ENCODE data around the gene CLASP1. TPM values are rescaled to one million over a fixed set of nuclear protein-coding genes. Genes with fewer than 3 reads are reported as not detected.
"Not testable (repeated sequence)": the region's sequence is repeated elsewhere in the genome, so short reads cannot be mapped to it uniquely, and the experiment has no call there.

The CLASP1 gene
- total and polyA plus RNA-seq, 2 donors = 25.4 to 109 TPM

GRCh38 chr2:121350402-121350775 lies 298.9 kb downstream of the CLASP1 start:
- Histone ChIP-seq H3K36me3 (ENCODE audit: insufficient read depth) (no peaks in the 10 kb centered on the region), H3K4me1 (ENCODE audit: insufficient read depth) (no peaks in the 10 kb centered on the region), H3K4me3 (ENCODE audit: low read depth, low read length) (no peak overlapping the region), H3K27ac (ENCODE audit: low read depth) (no peak overlapping the region)
- 90% methylated on average over 4 of the region's 4 CpGs for WGBS
- no peak for DNase-seq (ENCODE audit: extremely low spot score)

- H3K36me3 ChIP-seq (ENCODE audit: insufficient read depth) = no peaks in the 10 kb centered on the region
- WGBS = 93% methylated on average over 4 of the region's 4 CpGs
- no peak for DNase-seq (ENCODE audit: extremely low spot score)
- H3K27ac ChIP-seq (ENCODE audit: low read depth) = no peak overlapping the region
- no peak overlapping the region for H3K4me3 ChIP-seq (ENCODE audit: low read depth, low read length)
- H3K4me1 ChIP-seq (ENCODE audit: insufficient read depth) = no peaks in the 10 kb centered on the region
Observed at GRCh38 chr2:121349721-121350401, 299.4 kb downstream of the CLASP1 start.

GRCh38 chr2:121348128-121348740 lies 301.0 kb downstream of the CLASP1 start:
- DNase-seq (ENCODE audit: extremely low spot score) = no peak
- H3K4me1 ChIP-seq (ENCODE audit: insufficient read depth) = no peaks in the 10 kb centered on the region
- H3K27ac ChIP-seq (ENCODE audit: low read depth) = no peak overlapping the region
- no peaks in the 10 kb centered on the region for H3K36me3 ChIP-seq (ENCODE audit: insufficient read depth)
- no peak overlapping the region for H3K4me3 ChIP-seq (ENCODE audit: low read depth, low read length)
- WGBS = 90% methylated on average over 15 of the region's 15 CpGs

- DNase-seq (ENCODE audit: extremely low spot score) = no peak
- H3K4me3 ChIP-seq (ENCODE audit: low read depth, low read length) = no peak overlapping the region
- H3K27ac ChIP-seq (ENCODE audit: low read depth) = no peak overlapping the region
- H3K4me1 ChIP-seq (ENCODE audit: insufficient read depth) = no peaks in the 10 kb centered on the region
- WGBS = 91% methylated on average over 8 of the region's 8 CpGs
- no peaks in the 10 kb centered on the region for H3K36me3 ChIP-seq (ENCODE audit: insufficient read depth)
Observed at GRCh38 chr2:121346859-121347258, 302.4 kb downstream of the CLASP1 start.

GRCh38 chr2:121346407-121346806 lies 302.9 kb downstream of the CLASP1 start:
- WGBS = 82% methylated on average over 6 of the region's 6 CpGs
- Histone ChIP-seq H3K4me1 (ENCODE audit: insufficient read depth) (no peaks in the 10 kb centered on the region), H3K27ac (ENCODE audit: low read depth) (no peak overlapping the region), H3K4me3 (ENCODE audit: low read depth, low read length) (no peak overlapping the region), H3K36me3 (ENCODE audit: insufficient read depth) (no peaks in the 10 kb centered on the region)
- DNase-seq (ENCODE audit: extremely low spot score) = no peak

- no peak overlapping the region for H3K27ac ChIP-seq (ENCODE audit: low read depth)
Observed at GRCh38 chr2:121345887-121346286, 303.4 kb downstream of the CLASP1 start.

GRCh38 chr2:121345101-121345500 lies 304.2 kb downstream of the CLASP1 start:
- 96% methylated on average over 6 of the region's 6 CpGs for WGBS
- Histone ChIP-seq H3K4me3 (ENCODE audit: low read depth, low read length) (no peak overlapping the region), H3K27ac (ENCODE audit: low read depth) (no peak overlapping the region), H3K36me3 (ENCODE audit: insufficient read depth) (no peaks in the 10 kb centered on the region), H3K4me1 (ENCODE audit: insufficient read depth) (no peaks in the 10 kb centered on the region)
- DNase-seq (ENCODE audit: extremely low spot score) = no peak

More at GRCh38 chr2:121345887-121346286, 303.4 kb downstream of the CLASP1 start:
- 86% methylated on average over 3 of the region's 3 CpGs for WGBS
- no peaks in the 10 kb centered on the region for H3K4me1 ChIP-seq (ENCODE audit: insufficient read depth)
- H3K36me3 ChIP-seq (ENCODE audit: insufficient read depth) = no peaks in the 10 kb centered on the region
- no peak for DNase-seq (ENCODE audit: extremely low spot score)
- no peak overlapping the region for H3K4me3 ChIP-seq (ENCODE audit: low read depth, low read length)

- not testable (repeated sequence) for H3K4me3 ChIP-seq (ENCODE audit: low read depth, low read length); H3K27ac ChIP-seq (ENCODE audit: low read depth); H3K36me3 ChIP-seq (ENCODE audit: insufficient read depth); DNase-seq (ENCODE audit: extremely low spot score); H3K4me1 ChIP-seq (ENCODE audit: insufficient read depth)
- 93% methylated on average over 12 of the region's 12 CpGs for WGBS
Observed at GRCh38 chr2:121343828-121344399, 305.3 kb downstream of the CLASP1 start.

- H3K36me3 ChIP-seq (ENCODE audit: insufficient read depth) = no peaks in the 10 kb centered on the region
- H3K4me1 ChIP-seq (ENCODE audit: insufficient read depth) = no peaks in the 10 kb centered on the region
- DNase-seq (ENCODE audit: extremely low spot score) = no peak
- H3K4me3 ChIP-seq (ENCODE audit: low read depth, low read length) = no peak overlapping the region
- 89% methylated on average over 2 of the region's 2 CpGs for whole genome bisulfite sequencing
- no peak overlapping the region for H3K27ac ChIP-seq (ENCODE audit: low read depth)
Observed at GRCh38 chr2:121343191-121343590, 306.1 kb downstream of the CLASP1 start.

GRCh38 chr2:121342751-121343150 lies 306.5 kb downstream of the CLASP1 start:
- no peaks in the 10 kb centered on the region for H3K4me1 ChIP-seq (ENCODE audit: insufficient read depth)
- DNase-seq (ENCODE audit: extremely low spot score) = no peak
- H3K36me3 ChIP-seq (ENCODE audit: insufficient read depth) = no peaks in the 10 kb centered on the region
- no peak overlapping the region for H3K4me3 ChIP-seq (ENCODE audit: low read depth, low read length)
- 84% methylated on average over 5 of the region's 5 CpGs for WGBS
- H3K27ac ChIP-seq (ENCODE audit: low read depth) = no peak overlapping the region

- H3K4me3 ChIP-seq (ENCODE audit: low read depth, low read length) = no peak overlapping the region
- no peak overlapping the region for H3K27ac ChIP-seq (ENCODE audit: low read depth)
- 93% methylated on average over 4 of the region's 4 CpGs for WGBS
- H3K4me1 ChIP-seq (ENCODE audit: insufficient read depth) = no peaks in the 10 kb centered on the region
- DNase-seq (ENCODE audit: extremely low spot score) = no peak
- no peaks in the 10 kb centered on the region for H3K36me3 ChIP-seq (ENCODE audit: insufficient read depth)
Observed at GRCh38 chr2:121340926-121341325, 308.3 kb downstream of the CLASP1 start.

GRCh38 chr2:121338281-121338680 lies 311.0 kb downstream of the CLASP1 start:
- H3K36me3 ChIP-seq (ENCODE audit: insufficient read depth) = no peaks in the 10 kb centered on the region
- WGBS = 82% methylated on average over 20 of the region's 20 CpGs

GRCh38 chr2:121336528-121337294 lies 312.6 kb downstream of the CLASP1 start:
- H3K36me3 ChIP-seq (ENCODE audit: insufficient read depth) = no peaks in the 10 kb centered on the region
- H3K27ac ChIP-seq (ENCODE audit: low read depth) = no peak overlapping the region
- 85% methylated on average over 18 of the region's 18 CpGs for WGBS
- no peaks in the 10 kb centered on the region for H3K4me1 ChIP-seq (ENCODE audit: insufficient read depth)
- H3K4me3 ChIP-seq (ENCODE audit: low read depth, low read length) = no peak overlapping the region
- DNase-seq (ENCODE audit: extremely low spot score) = no peak

More at GRCh38 chr2:121338281-121338680, 311.0 kb downstream of the CLASP1 start:
- no peak overlapping the region for H3K4me3 ChIP-seq (ENCODE audit: low read depth, low read length)
- no peak for DNase-seq (ENCODE audit: extremely low spot score)
- no peak overlapping the region for H3K27ac ChIP-seq (ENCODE audit: low read depth)
- H3K4me1 ChIP-seq (ENCODE audit: insufficient read depth) = no peaks in the 10 kb centered on the region
